Osteoblast (primary cell): Measurements from ENCODE around the gene PCDH9. TPM values are rescaled to one million over a fixed set of nuclear protein-coding genes. Genes with fewer than 3 reads are reported as not detected.

Experiments used
- DNase-seq: peaks from one replicate; pipeline ENCODE4 v3.0.0; 2011; ENCODE audit warnings: low spot score, mixed read lengths; ENCODE audit not compliant: insufficient read length; ENCODE audit errors: missing footprints
- H2AFZ ChIP-seq: 2 replicates; pipeline ENCODE4 v1.6.0; 2011; ENCODE audit warnings: mild to moderate bottlenecking, low read length
- H3K27ac ChIP-seq: 2 replicates; pipeline ENCODE4 v1.5.1; 2011; ENCODE audit warnings: mild to moderate bottlenecking, low read depth, low read length, moderate library complexity
- H3K27me3 ChIP-seq: 2 replicates; pipeline ENCODE4 v1.6.0; 2012; ENCODE audit warnings: mild to moderate bottlenecking, control low read depth, inconsistent platforms, low read length, moderate library complexity; ENCODE audit not compliant: insufficient read depth
- H3K36me3 ChIP-seq: 2 replicates; pipeline ENCODE4 v1.5.1; 2011; ENCODE audit warnings: mild to moderate bottlenecking, low read length, control low read depth, moderate library complexity; ENCODE audit not compliant: insufficient read depth
- H3K4me1 ChIP-seq: 2 replicates; pipeline ENCODE4 v1.5.1; 2011; ENCODE audit warnings: mild to moderate bottlenecking, low read length, control low read depth, moderate library complexity; ENCODE audit not compliant: insufficient read depth
- H3K4me2 ChIP-seq: 2 replicates; pipeline ENCODE4 v1.6.0; 2011; ENCODE audit warnings: mild to moderate bottlenecking, low read length; ENCODE audit not compliant: insufficient read depth
- H3K4me3 ChIP-seq: fragments of 200-600 bp; sonication (generic); 3 replicates; pipeline ENCODE4 v1.5.1; 2012; ENCODE audit warnings: mild to moderate bottlenecking, low read length, inconsistent platforms; ENCODE audit not compliant: insufficient read depth
- H3K79me2 ChIP-seq: 2 replicates; pipeline ENCODE4 v1.6.0; 2012; ENCODE audit warnings: mild to moderate bottlenecking, low read length, control low read depth, inconsistent platforms; ENCODE audit not compliant: insufficient read depth
- H3K9me3 ChIP-seq: 2 replicates; pipeline ENCODE4 v1.5.1; 2011; ENCODE audit warnings: low read depth, low read length, control low read depth
- H4K20me1 ChIP-seq: 2 replicates; pipeline ENCODE4 v1.6.0; 2012; ENCODE audit warnings: mild to moderate bottlenecking, low read length, control low read depth; ENCODE audit not compliant: insufficient read depth
- total RNA-seq: library from RNA; depleted of rRNA; stranded (reverse); fragments of >200 nt; gene quantifications from 2 replicates; pipeline ENCODE4 v1.2.3, GENCODE V29; 2012
- TF ChIP-seq, protein P1 (sequence below): IDR thresholded peaks from 2 replicates; pipeline ENCODE4 v1.5.1; 2011; ENCODE audit warnings: mild to moderate bottlenecking, low read depth, low read length, moderate library complexity; ENCODE audit errors: extremely low read depth

PCDH9 gene
- total RNA-seq, 1 donor: 1.1 TPM

DNA sequence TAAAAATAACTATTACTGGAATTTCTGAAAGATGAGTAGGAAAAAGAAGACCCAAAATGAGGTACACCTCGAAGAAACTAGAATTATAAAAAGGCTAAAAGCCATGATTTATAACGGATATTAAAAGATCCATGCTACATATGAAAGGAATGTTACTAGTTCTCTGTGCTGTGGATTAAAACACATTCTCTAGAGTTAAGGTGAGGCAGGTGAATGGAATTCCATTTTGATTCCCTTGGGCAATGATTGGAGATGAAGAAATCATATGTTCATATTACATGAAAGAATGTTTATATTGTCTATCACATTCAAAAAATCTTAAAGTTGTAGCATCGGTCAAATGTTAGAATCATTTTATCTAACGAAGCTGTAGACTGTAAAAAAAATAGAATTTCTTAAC is 783.7 kb downstream of the PCDH9 start:
- H3K36me3 ChIP-seq: no peaks in the 10 kb centered on the region
- H3K4me3 ChIP-seq: no peak overlapping the region
- no peaks in the 10 kb centered on the region for H3K79me2 ChIP-seq
- no peaks in the 10 kb centered on the region for H3K4me1 ChIP-seq
- no peak overlapping the region for H2AFZ ChIP-seq
- TF ChIP-seq, protein P1, sequence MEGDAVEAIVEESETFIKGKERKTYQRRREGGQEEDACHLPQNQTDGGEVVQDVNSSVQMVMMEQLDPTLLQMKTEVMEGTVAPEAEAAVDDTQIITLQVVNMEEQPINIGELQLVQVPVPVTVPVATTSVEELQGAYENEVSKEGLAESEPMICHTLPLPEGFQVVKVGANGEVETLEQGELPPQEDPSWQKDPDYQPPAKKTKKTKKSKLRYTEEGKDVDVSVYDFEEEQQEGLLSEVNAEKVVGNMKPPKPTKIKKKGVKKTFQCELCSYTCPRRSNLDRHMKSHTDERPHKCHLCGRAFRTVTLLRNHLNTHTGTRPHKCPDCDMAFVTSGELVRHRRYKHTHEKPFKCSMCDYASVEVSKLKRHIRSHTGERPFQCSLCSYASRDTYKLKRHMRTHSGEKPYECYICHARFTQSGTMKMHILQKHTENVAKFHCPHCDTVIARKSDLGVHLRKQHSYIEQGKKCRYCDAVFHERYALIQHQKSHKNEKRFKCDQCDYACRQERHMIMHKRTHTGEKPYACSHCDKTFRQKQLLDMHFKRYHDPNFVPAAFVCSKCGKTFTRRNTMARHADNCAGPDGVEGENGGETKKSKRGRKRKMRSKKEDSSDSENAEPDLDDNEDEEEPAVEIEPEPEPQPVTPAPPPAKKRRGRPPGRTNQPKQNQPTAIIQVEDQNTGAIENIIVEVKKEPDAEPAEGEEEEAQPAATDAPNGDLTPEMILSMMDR: no peak
- H3K27ac ChIP-seq: no peak overlapping the region
- no peaks in the 10 kb centered on the region for H4K20me1 ChIP-seq
- no peaks in the 10 kb centered on the region for H3K9me3 ChIP-seq
- DNase-seq: no peak
- no peaks in the 10 kb centered on the region for H3K27me3 ChIP-seq
- H3K4me2 ChIP-seq: no peak overlapping the region

DNA sequence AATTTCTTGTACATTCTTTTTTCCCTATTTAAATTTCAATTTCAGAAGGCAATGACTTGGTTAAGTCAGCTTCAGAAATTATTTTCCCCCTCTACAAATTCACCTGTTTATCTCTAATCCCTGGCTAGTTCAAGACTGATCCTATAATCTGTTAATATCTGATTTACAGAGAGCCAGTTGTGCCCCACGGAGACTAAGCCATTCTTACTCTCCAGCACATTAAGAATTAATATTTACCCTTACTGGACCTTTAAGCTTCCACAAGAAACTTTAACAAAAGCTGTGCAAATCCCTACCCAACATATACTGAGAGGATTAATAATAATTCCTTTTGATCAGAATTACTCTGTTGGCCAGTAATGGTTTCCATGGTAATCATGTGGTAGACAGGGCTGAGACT is 786.2 kb downstream of the PCDH9 start:
- no peaks in the 10 kb centered on the region for H3K4me1 ChIP-seq
- no peaks in the 10 kb centered on the region for H3K9me3 ChIP-seq
- H3K4me2 ChIP-seq: no peak overlapping the region
- no peaks in the 10 kb centered on the region for H3K27me3 ChIP-seq
- DNase-seq: no peak
- H3K36me3 ChIP-seq: no peaks in the 10 kb centered on the region
- H3K27ac ChIP-seq: no peak overlapping the region
- TF ChIP-seq, protein P1: no peak
- no peak overlapping the region for H3K4me3 ChIP-seq
- no peaks in the 10 kb centered on the region for H4K20me1 ChIP-seq
- no peaks in the 10 kb centered on the region for H3K79me2 ChIP-seq
- H2AFZ ChIP-seq: no peak overlapping the region

DNA sequence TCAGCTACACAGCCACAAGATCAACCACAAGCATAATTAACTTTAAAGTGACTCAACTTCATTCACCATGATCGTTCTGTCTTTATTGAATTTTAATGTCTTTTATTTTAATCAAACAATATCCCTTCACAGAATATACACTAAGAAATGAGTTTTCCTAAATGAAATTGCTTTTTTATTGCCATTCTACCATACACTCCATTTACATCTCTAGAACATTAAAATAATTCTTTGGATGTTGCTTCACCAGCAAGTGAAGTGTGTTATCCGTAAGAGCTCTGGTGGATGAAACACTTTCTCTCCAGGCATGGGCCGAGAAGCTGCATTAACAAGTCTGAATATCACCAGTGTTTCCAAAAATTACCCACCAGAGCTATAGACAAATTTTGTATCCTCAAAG is 789.2 kb downstream of the PCDH9 start:
- no peak overlapping the region for H3K27ac ChIP-seq
- H3K4me3 ChIP-seq: no peak overlapping the region
- H3K79me2 ChIP-seq: no peaks in the 10 kb centered on the region
- no peaks in the 10 kb centered on the region for H3K27me3 ChIP-seq
- no peak overlapping the region for H2AFZ ChIP-seq
- no peaks in the 10 kb centered on the region for H3K36me3 ChIP-seq
- TF ChIP-seq, protein P1: no peak
- H3K4me1 ChIP-seq: no peaks in the 10 kb centered on the region
- DNase-seq: no peak
- H3K4me2 ChIP-seq: no peak overlapping the region
- no peaks in the 10 kb centered on the region for H3K9me3 ChIP-seq
- no peaks in the 10 kb centered on the region for H4K20me1 ChIP-seq

DNA sequence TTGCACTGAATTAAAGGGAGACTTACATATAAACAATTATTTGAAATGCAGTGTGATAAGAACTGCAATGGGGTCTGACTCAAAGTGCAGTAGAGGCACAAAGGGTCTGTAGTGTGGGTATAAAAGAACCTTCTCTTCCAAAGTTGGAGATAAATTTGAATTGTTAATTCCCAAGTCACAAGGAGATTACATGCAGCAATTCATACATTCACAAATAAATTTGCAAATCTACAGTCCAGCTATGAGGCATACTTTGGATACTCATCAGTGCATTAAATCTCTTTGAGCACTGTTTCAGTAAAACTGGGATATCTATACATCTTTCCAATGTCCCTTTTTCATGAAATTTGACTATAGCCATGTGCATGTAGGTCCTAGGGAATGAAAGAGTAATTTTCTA is 799.4 kb downstream of the PCDH9 start:
- TF ChIP-seq, protein P1: no peak

More for the DNA sequence above, 799.4 kb downstream of the PCDH9 start:
- Histone ChIP-seq H4K20me1 (no peaks in the 10 kb centered on the region), H3K79me2 (no peaks in the 10 kb centered on the region), H3K27ac (no peak overlapping the region), H3K4me2 (no peak overlapping the region), H3K4me3 (no peak overlapping the region), H3K36me3 (no peaks in the 10 kb centered on the region), H3K9me3 (no peaks in the 10 kb centered on the region), H3K27me3 (no peaks in the 10 kb centered on the region), H2AFZ (no peak overlapping the region), H3K4me1 (peaks cover under 1% of the 10 kb centered on the region)
- DNase-seq: no peak
